ENCODE results near the gene PLEKHG3.

- TF ChIP-seq POLR2A (IDR thresholded peaks at IDR 0.05): no peak
- TF ChIP-seq, protein P1, sequence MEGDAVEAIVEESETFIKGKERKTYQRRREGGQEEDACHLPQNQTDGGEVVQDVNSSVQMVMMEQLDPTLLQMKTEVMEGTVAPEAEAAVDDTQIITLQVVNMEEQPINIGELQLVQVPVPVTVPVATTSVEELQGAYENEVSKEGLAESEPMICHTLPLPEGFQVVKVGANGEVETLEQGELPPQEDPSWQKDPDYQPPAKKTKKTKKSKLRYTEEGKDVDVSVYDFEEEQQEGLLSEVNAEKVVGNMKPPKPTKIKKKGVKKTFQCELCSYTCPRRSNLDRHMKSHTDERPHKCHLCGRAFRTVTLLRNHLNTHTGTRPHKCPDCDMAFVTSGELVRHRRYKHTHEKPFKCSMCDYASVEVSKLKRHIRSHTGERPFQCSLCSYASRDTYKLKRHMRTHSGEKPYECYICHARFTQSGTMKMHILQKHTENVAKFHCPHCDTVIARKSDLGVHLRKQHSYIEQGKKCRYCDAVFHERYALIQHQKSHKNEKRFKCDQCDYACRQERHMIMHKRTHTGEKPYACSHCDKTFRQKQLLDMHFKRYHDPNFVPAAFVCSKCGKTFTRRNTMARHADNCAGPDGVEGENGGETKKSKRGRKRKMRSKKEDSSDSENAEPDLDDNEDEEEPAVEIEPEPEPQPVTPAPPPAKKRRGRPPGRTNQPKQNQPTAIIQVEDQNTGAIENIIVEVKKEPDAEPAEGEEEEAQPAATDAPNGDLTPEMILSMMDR (IDR thresholded peaks at IDR 0.05): no peak
Observed at GRCh38 chr14:64698903-64699302, 5.3 kb upstream of the PLEKHG3 start.
